AG04449 (cell line): ENCODE results near the gene NEK10.

Experiments used
- CTCF ChIA-PET: fragments of 350-600 bp; formaldehyde crosslinking; extraction: SDS; loops from one replicate; lab custom pipeline; 2021; ENCODE audit warnings: antibody characterized with exemption; lab: Yijun Ruan, JAX
- POLR2A ChIA-PET: fragments of 400-600, 350-600 bp; formaldehyde crosslinking; extraction: SDS; loops from one replicate; lab custom pipeline; 2020; ENCODE audit warnings: antibody characterized with exemption, inconsistent platforms; lab: Yijun Ruan, JAX
- DNase-seq: peaks from one replicate; pipeline ENCODE4 v3.0.0-alpha.2; 2010; ENCODE audit warnings: low read depth, low spot score
- H3K4me3 ChIP-seq: 2 replicates; pipeline ENCODE4 v1.5.1; 2011; ENCODE audit warnings: low read depth, mild to moderate bottlenecking, control low read depth, low read length
- CTCF ChIP-seq: IDR thresholded peaks from one replicate; pipeline ENCODE4 v1.5.1; 2011; ENCODE audit warnings: mild to moderate bottlenecking, moderate library complexity, low read length, control low read depth, inconsistent platforms; ENCODE audit not compliant: insufficient read depth; ENCODE audit errors: missing control alignments

NEK10 gene

GRCh38 chr3:27110020-27110419 is 259.2 kb downstream of the NEK10 start:
- POLR2A ChIA-PET: no interaction called here
- H3K4me3 ChIP-seq: no peak overlapping the region
- no peak for DNase-seq
- no peak for TF ChIP-seq CTCF
- CTCF ChIA-PET: no interaction called here

- H3K4me3 ChIP-seq: no peak overlapping the region
- ChIA-PET CTCF (no interaction called here), POLR2A (no interaction called here)
- TF ChIP-seq CTCF: no peak
- DNase-seq: no peak
Measured at GRCh38 chr3:27108322-27108721, 260.9 kb downstream of the NEK10 start.

- no peak for DNase-seq
- CTCF ChIA-PET: interaction anchor here (1.0 to 1.6 kb wide), 2 partner anchors 8 kb away, joined by 3 read pairs; no protein-coding TSS in a partner anchor
- POLR2A ChIA-PET: no interaction called here
Measured at GRCh38 chr3:27105904-27106303, 263.3 kb downstream of the NEK10 start.

GRCh38 chr3:27097182-27097581 is 272.0 kb downstream of the NEK10 start:
- no peak overlapping the region for H3K4me3 ChIP-seq
- CTCF ChIA-PET: no interaction called here
- TF ChIP-seq CTCF: no peak
- no peak for DNase-seq
- POLR2A ChIA-PET: no interaction called here

More at GRCh38 chr3:27105904-27106303, 263.3 kb downstream of the NEK10 start:
- H3K4me3 ChIP-seq: no peak overlapping the region
- TF ChIP-seq CTCF: no peak

DNA sequence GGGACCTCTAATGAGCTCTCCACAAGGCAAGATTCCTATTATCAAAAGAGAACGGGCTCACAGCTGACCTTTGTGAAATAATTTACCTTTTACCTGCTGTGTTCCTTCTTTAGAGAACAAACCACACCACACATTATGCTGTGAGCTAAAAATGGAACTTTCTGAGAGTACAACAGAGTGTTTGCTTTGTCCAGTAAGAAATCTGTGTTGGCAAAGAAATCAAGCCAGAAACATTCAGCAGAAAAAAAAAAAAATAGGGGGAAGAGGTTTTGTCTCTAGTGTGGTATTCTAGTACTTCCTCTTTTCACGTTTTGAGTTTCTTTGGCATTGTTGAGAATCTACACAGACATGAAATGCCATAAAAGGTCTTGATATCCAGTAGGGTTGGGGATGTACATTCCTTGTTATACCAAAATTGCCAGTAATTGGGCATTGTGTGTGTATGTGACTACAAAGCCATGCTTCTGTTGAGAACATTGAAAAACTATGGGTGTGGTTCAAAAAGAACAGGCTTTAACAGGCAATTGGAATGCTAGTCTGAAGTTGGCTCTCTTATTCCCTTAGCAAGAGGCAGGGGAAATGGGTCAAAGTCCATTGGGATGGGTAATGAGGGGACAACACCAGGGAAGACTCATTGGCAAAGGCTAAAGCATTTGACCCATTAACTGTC is 273.5 kb downstream of the NEK10 start:
- ChIA-PET POLR2A (no interaction called here), CTCF (no interaction called here)
- DNase-seq: no peak
- no peak for TF ChIP-seq CTCF
- H3K4me3 ChIP-seq: no peak overlapping the region

DNA sequence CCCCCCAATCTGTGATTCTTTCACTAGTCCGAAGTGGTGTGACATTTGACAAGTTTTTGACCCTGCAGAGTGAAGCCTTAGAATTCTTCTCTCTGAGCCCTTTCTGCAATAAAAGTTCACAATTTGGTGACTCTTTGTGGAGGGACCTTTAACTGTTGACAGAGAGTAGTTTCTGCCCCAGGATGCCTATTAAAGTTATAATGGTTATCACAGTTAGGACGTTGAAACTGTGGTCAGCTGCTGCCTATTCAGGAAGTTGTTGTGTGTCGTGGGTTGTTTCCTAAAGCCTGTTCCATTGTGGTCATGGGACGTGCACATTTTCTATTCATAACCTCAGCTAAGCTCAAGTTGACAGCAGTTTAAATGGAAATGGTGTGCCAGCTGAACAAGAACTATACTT is 274.5 kb downstream of the NEK10 start:
- ChIA-PET CTCF (no interaction called here), POLR2A (no interaction called here)
- TF ChIP-seq CTCF: no peak
- DNase-seq: no peak
- no peak overlapping the region for H3K4me3 ChIP-seq
